ENCODE results near the gene MRPL45. TPM values are rescaled to one million over a fixed set of nuclear protein-coding genes. Genes with fewer than 3 reads are reported as not detected.
"Not testable (repeated sequence)": the region's sequence is repeated elsewhere in the genome, so short reads cannot be mapped to it uniquely, and the experiment has no call there.

Gene MRPL45
- 7.5 TPM for total RNA-seq (ENCODE audit: insufficient read depth, low replicate concordance)

GRCh38 chr17:38296834-38297517 lies at the start of gene MRPL45:
Gene MRPL45, plus strand, starts transcription at chr17:38297168. Its CDS starts 16 bp downstream, at chr17:38297184.
- peak; percentile 99 for DNase-seq (ENCODE audit: low spot score)

GRCh38 chr17:38253191-38253590 lies 43.8 kb upstream of the MRPL45 start:
- DNase-seq (ENCODE audit: low spot score): not testable (repeated sequence)

GRCh38 chr17:38254357-38254756 lies 42.6 kb upstream of the MRPL45 start:
- not testable (repeated sequence) for DNase-seq (ENCODE audit: low spot score)

- DNase-seq (ENCODE audit: low spot score): peak; percentile 90
Observed at GRCh38 chr17:38257013-38257621, 39.9 kb upstream of the MRPL45 start.

GRCh38 chr17:38265974-38266506 lies 30.9 kb upstream of the MRPL45 start:
- DNase-seq (ENCODE audit: low spot score): not testable (repeated sequence)

GRCh38 chr17:38266571-38266970 lies 30.4 kb upstream of the MRPL45 start:
- DNase-seq (ENCODE audit: low spot score): not testable (repeated sequence)

GRCh38 chr17:38268138-38268537 lies 28.8 kb upstream of the MRPL45 start:
- DNase-seq (ENCODE audit: low spot score): not testable (repeated sequence)

- not testable (repeated sequence) for DNase-seq (ENCODE audit: low spot score)
Observed at GRCh38 chr17:38269045-38269444, 27.9 kb upstream of the MRPL45 start.

- DNase-seq (ENCODE audit: low spot score): not testable (repeated sequence)
Observed at GRCh38 chr17:38269552-38269951, 27.4 kb upstream of the MRPL45 start.

- peak; percentile 31 for DNase-seq (ENCODE audit: low spot score)
Observed at GRCh38 chr17:38285994-38286393, 11.0 kb upstream of the MRPL45 start.

GRCh38 chr17:38286501-38287091 lies 10.4 kb upstream of the MRPL45 start:
- DNase-seq (ENCODE audit: low spot score): peak; percentile 81

GRCh38 chr17:38288217-38288827 lies 8.6 kb upstream of the MRPL45 start:
- DNase-seq (ENCODE audit: low spot score): peak; percentile 27

- peak; percentile 50 for DNase-seq (ENCODE audit: low spot score)
Observed at GRCh38 chr17:38289760-38290159, 7.2 kb upstream of the MRPL45 start.

- peak; percentile 7 for DNase-seq (ENCODE audit: low spot score)
Observed at GRCh38 chr17:38295602-38296365, 1.2 kb upstream of the MRPL45 start.

- no peak for DNase-seq (ENCODE audit: low spot score)
Observed at GRCh38 chr17:38315497-38315896, 18.5 kb downstream of the MRPL45 start.

GRCh38 chr17:38317081-38317480 lies 20.1 kb downstream of the MRPL45 start:
- DNase-seq (ENCODE audit: low spot score): no peak

- peak; percentile 78 for DNase-seq (ENCODE audit: low spot score)
Observed at GRCh38 chr17:38320482-38320881, 23.5 kb downstream of the MRPL45 start.

- peak; percentile 42 for DNase-seq (ENCODE audit: low spot score)
Observed at GRCh38 chr17:38322156-38322779, 25.3 kb downstream of the MRPL45 start.

- DNase-seq (ENCODE audit: low spot score): no peak
Observed at GRCh38 chr17:38322897-38323296, 25.9 kb downstream of the MRPL45 start.

GRCh38 chr17:38324141-38324697 lies 27.3 kb downstream of the MRPL45 start:
- no peak for DNase-seq (ENCODE audit: low spot score)

All from umbilical cord (tissue), 2 donors.